ENCODE results near the gene TMEFF2.

DNA sequence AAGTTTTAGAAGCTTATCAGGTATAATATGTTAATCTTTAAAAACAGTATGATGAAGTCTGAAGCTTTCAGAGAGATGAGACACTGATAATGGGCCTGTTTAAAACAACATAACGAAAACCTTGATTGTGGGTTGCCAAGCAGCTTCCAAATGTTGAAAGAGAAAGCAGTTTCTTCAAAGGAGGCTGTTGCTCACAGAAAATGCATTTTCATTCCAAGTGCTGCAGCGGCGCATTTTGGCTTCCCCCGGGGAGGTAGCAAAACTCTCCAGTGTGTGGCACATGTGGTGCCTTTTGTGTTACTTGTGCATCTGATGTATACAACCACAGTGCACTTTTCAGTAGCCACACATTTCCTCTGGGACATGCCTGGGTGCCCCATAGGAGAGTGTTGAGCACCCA is 66.1 kb downstream of the TMEFF2 start:
- TF ChIP-seq, protein P1, sequence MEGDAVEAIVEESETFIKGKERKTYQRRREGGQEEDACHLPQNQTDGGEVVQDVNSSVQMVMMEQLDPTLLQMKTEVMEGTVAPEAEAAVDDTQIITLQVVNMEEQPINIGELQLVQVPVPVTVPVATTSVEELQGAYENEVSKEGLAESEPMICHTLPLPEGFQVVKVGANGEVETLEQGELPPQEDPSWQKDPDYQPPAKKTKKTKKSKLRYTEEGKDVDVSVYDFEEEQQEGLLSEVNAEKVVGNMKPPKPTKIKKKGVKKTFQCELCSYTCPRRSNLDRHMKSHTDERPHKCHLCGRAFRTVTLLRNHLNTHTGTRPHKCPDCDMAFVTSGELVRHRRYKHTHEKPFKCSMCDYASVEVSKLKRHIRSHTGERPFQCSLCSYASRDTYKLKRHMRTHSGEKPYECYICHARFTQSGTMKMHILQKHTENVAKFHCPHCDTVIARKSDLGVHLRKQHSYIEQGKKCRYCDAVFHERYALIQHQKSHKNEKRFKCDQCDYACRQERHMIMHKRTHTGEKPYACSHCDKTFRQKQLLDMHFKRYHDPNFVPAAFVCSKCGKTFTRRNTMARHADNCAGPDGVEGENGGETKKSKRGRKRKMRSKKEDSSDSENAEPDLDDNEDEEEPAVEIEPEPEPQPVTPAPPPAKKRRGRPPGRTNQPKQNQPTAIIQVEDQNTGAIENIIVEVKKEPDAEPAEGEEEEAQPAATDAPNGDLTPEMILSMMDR (IDR thresholded peaks at IDR 0.05 in 4 of 5, conservative IDR thresholded peaks at IDR 0.05 in 1 of 5): no peak
- no peak for TF ChIP-seq POLR2A (IDR thresholded peaks at IDR 0.05)

Measured in gastrocnemius medialis (tissue), 4 donors.